ENCODE results near the gene BCAS3.

BCAS3 gene

GRCh38 chr17:61164517-61164916 lies 486.9 kb downstream of the BCAS3 start:
- H3K36me3 Mint-ChIP-seq (ENCODE audit: low read depth): peaks cover 2% of the 10 kb centered on the region
- H3K4me3 Mint-ChIP-seq: no peak overlapping the region
- peaks cover 7% of the 10 kb centered on the region for H3K9me3 Mint-ChIP-seq
- no peak overlapping the region for H3K27ac Mint-ChIP-seq
- H3K27me3 Mint-ChIP-seq (ENCODE audit: low read depth): no peaks in the 10 kb centered on the region
- peaks cover 7% of the 10 kb centered on the region for H3K4me1 Mint-ChIP-seq (ENCODE audit: low read depth)

- H3K4me1 Mint-ChIP-seq (ENCODE audit: low read depth): no peaks in the 10 kb centered on the region
- peaks cover 7% of the 10 kb centered on the region for H3K9me3 Mint-ChIP-seq
- H3K36me3 Mint-ChIP-seq (ENCODE audit: low read depth): peaks cover 6% of the 10 kb centered on the region
- H3K27ac Mint-ChIP-seq: no peak overlapping the region
- H3K4me3 Mint-ChIP-seq: no peak overlapping the region
- no peaks in the 10 kb centered on the region for H3K27me3 Mint-ChIP-seq (ENCODE audit: low read depth)
Measured at GRCh38 chr17:61167075-61167474, 489.4 kb downstream of the BCAS3 start.

- Mint-ChIP-seq H3K4me1 (ENCODE audit: low read depth) (no peaks in the 10 kb centered on the region), H3K9me3 (peaks cover 7% of the 10 kb centered on the region)
Measured at GRCh38 chr17:61168506-61168905, 490.9 kb downstream of the BCAS3 start.

GRCh38 chr17:61174310-61174709 lies 496.7 kb downstream of the BCAS3 start:
- no peaks in the 10 kb centered on the region for H3K27me3 Mint-ChIP-seq (ENCODE audit: low read depth)
- H3K4me3 Mint-ChIP-seq: no peak overlapping the region
- no peaks in the 10 kb centered on the region for H3K9me3 Mint-ChIP-seq
- no peak overlapping the region for H3K27ac Mint-ChIP-seq
- H3K36me3 Mint-ChIP-seq (ENCODE audit: low read depth): peaks cover 8% of the 10 kb centered on the region
- peaks cover 6% of the 10 kb centered on the region for H3K4me1 Mint-ChIP-seq (ENCODE audit: low read depth)

More at GRCh38 chr17:61168506-61168905, 490.9 kb downstream of the BCAS3 start:
- H3K4me3 Mint-ChIP-seq: no peak overlapping the region
- no peak overlapping the region for H3K27ac Mint-ChIP-seq
- peaks cover 6% of the 10 kb centered on the region for H3K36me3 Mint-ChIP-seq (ENCODE audit: low read depth)
- H3K27me3 Mint-ChIP-seq (ENCODE audit: low read depth): no peaks in the 10 kb centered on the region

- H3K4me1 Mint-ChIP-seq (ENCODE audit: low read depth): peaks cover 6% of the 10 kb centered on the region
- no peak overlapping the region for H3K4me3 Mint-ChIP-seq
- H3K9me3 Mint-ChIP-seq: no peaks in the 10 kb centered on the region
- no peaks in the 10 kb centered on the region for H3K27me3 Mint-ChIP-seq (ENCODE audit: low read depth)
- H3K27ac Mint-ChIP-seq: no peak overlapping the region
- peaks cover 8% of the 10 kb centered on the region for H3K36me3 Mint-ChIP-seq (ENCODE audit: low read depth)
Measured at GRCh38 chr17:61175298-61176142, 497.9 kb downstream of the BCAS3 start.

- peaks cover 6% of the 10 kb centered on the region for H3K4me1 Mint-ChIP-seq (ENCODE audit: low read depth)
- no peaks in the 10 kb centered on the region for H3K27me3 Mint-ChIP-seq (ENCODE audit: low read depth)
- H3K36me3 Mint-ChIP-seq (ENCODE audit: low read depth): peaks cover 4% of the 10 kb centered on the region
- H3K27ac Mint-ChIP-seq: no peak overlapping the region
- no peaks in the 10 kb centered on the region for H3K9me3 Mint-ChIP-seq
- no peak overlapping the region for H3K4me3 Mint-ChIP-seq
Measured at GRCh38 chr17:61177351-61177750, 499.7 kb downstream of the BCAS3 start.

- Mint-ChIP-seq H3K9me3 (no peaks in the 10 kb centered on the region), H3K27ac (no peak overlapping the region), H3K4me1 (ENCODE audit: low read depth) (peaks cover 6% of the 10 kb centered on the region), H3K4me3 (no peak overlapping the region), H3K27me3 (ENCODE audit: low read depth) (peaks cover 4% of the 10 kb centered on the region), H3K36me3 (ENCODE audit: low read depth) (peaks cover 6% of the 10 kb centered on the region)
Measured at GRCh38 chr17:61178284-61178683, 500.6 kb downstream of the BCAS3 start.

GRCh38 chr17:61179380-61179806 lies 501.7 kb downstream of the BCAS3 start:
- H3K9me3 Mint-ChIP-seq: no peaks in the 10 kb centered on the region
- H3K4me3 Mint-ChIP-seq: no peak overlapping the region
- H3K36me3 Mint-ChIP-seq (ENCODE audit: low read depth): peaks cover 2% of the 10 kb centered on the region
- peaks cover 8% of the 10 kb centered on the region for H3K27me3 Mint-ChIP-seq (ENCODE audit: low read depth)
- peaks cover 3% of the 10 kb centered on the region for H3K4me1 Mint-ChIP-seq (ENCODE audit: low read depth)
- no peak overlapping the region for H3K27ac Mint-ChIP-seq

- peaks cover 2% of the 10 kb centered on the region for H3K36me3 Mint-ChIP-seq (ENCODE audit: low read depth)
- H3K27ac Mint-ChIP-seq: no peak overlapping the region
- H3K4me3 Mint-ChIP-seq: no peak overlapping the region
- H3K9me3 Mint-ChIP-seq: no peaks in the 10 kb centered on the region
- peaks cover 8% of the 10 kb centered on the region for H3K27me3 Mint-ChIP-seq (ENCODE audit: low read depth)
- H3K4me1 Mint-ChIP-seq (ENCODE audit: low read depth): no peaks in the 10 kb centered on the region
Measured at GRCh38 chr17:61183793-61184192, 506.1 kb downstream of the BCAS3 start.

- Mint-ChIP-seq H3K9me3 (peaks cover 4% of the 10 kb centered on the region), H3K36me3 (ENCODE audit: low read depth) (peaks cover 4% of the 10 kb centered on the region), H3K27ac (no peak overlapping the region), H3K4me1 (ENCODE audit: low read depth) (peaks cover 6% of the 10 kb centered on the region), H3K27me3 (ENCODE audit: low read depth) (peaks cover 8% of the 10 kb centered on the region), H3K4me3 (no peak overlapping the region)
Measured at GRCh38 chr17:61185385-61185784, 507.7 kb downstream of the BCAS3 start.

GRCh38 chr17:61187038-61187437 lies 509.4 kb downstream of the BCAS3 start:
- peaks cover 6% of the 10 kb centered on the region for H3K4me1 Mint-ChIP-seq (ENCODE audit: low read depth)
- H3K4me3 Mint-ChIP-seq: no peak overlapping the region
- H3K27me3 Mint-ChIP-seq (ENCODE audit: low read depth): peaks cover 8% of the 10 kb centered on the region
- peaks cover 10% of the 10 kb centered on the region for H3K9me3 Mint-ChIP-seq
- H3K36me3 Mint-ChIP-seq (ENCODE audit: low read depth): peaks cover 4% of the 10 kb centered on the region
- H3K27ac Mint-ChIP-seq: no peak overlapping the region

- Mint-ChIP-seq H3K27me3 (ENCODE audit: low read depth) (peaks cover 5% of the 10 kb centered on the region), H3K27ac (no peak overlapping the region), H3K9me3 (peaks cover 10% of the 10 kb centered on the region), H3K36me3 (ENCODE audit: low read depth) (peaks cover 3% of the 10 kb centered on the region), H3K4me1 (ENCODE audit: low read depth) (peaks cover 6% of the 10 kb centered on the region), H3K4me3 (no peak overlapping the region)
Measured at GRCh38 chr17:61188081-61188480, 510.4 kb downstream of the BCAS3 start.

GRCh38 chr17:61189968-61190367 lies 512.3 kb downstream of the BCAS3 start:
- H3K27ac Mint-ChIP-seq: no peak overlapping the region

GRCh38 chr17:61196302-61196704 lies 518.7 kb downstream of the BCAS3 start:
- Mint-ChIP-seq H3K4me1 (ENCODE audit: low read depth) (no peaks in the 10 kb centered on the region), H3K27me3 (ENCODE audit: low read depth) (peaks cover 12% of the 10 kb centered on the region), H3K9me3 (peaks cover 4% of the 10 kb centered on the region), H3K27ac (no peak overlapping the region), H3K36me3 (ENCODE audit: low read depth) (no peaks in the 10 kb centered on the region), H3K4me3 (no peak overlapping the region)

More at GRCh38 chr17:61189968-61190367, 512.3 kb downstream of the BCAS3 start:
- peaks cover 3% of the 10 kb centered on the region for H3K36me3 Mint-ChIP-seq (ENCODE audit: low read depth)
- H3K4me3 Mint-ChIP-seq: no peak overlapping the region
- H3K27me3 Mint-ChIP-seq (ENCODE audit: low read depth): no peaks in the 10 kb centered on the region
- H3K4me1 Mint-ChIP-seq (ENCODE audit: low read depth): peaks cover 6% of the 10 kb centered on the region
- H3K9me3 Mint-ChIP-seq: peaks cover 10% of the 10 kb centered on the region

- no peaks in the 10 kb centered on the region for H3K4me1 Mint-ChIP-seq (ENCODE audit: low read depth)
- H3K27me3 Mint-ChIP-seq (ENCODE audit: low read depth): peaks cover 12% of the 10 kb centered on the region
- no peaks in the 10 kb centered on the region for H3K36me3 Mint-ChIP-seq (ENCODE audit: low read depth)
- H3K27ac Mint-ChIP-seq: no peak overlapping the region
- H3K4me3 Mint-ChIP-seq: no peak overlapping the region
- H3K9me3 Mint-ChIP-seq: no peaks in the 10 kb centered on the region
Measured at GRCh38 chr17:61196799-61197198, 519.1 kb downstream of the BCAS3 start.

Data from T-helper 1 cell treated with Interleukin-12 subunit alpha and Interleukin-12 subunit beta and Interleukin-4 antibody, amounts not matched to agents 30 μg/mL and 1 μg/mL, for 36 hours (primary cell).